K562 (cell line): ENCODE results near the gene SLC22A23. TPM values are rescaled to one million over a fixed set of nuclear protein-coding genes. Genes with fewer than 3 reads are reported as not detected.

Experiments
- BCOR ChIP-seq: fragments of 450-650 bp; IDR thresholded peaks from 2 replicates; pipeline ENCODE4 v1.6.1; 2016
- ELK1 ChIP-seq: sonication (generic); formaldehyde crosslinking; IDR thresholded peaks from 2 replicates; pipeline ENCODE4 v1.8.1; 2022; ENCODE audit warnings: missing genetic modification reagents
- GATAD2B ChIP-seq: fragments of 450-650 bp; IDR thresholded peaks from 2 replicates; pipeline ENCODE4 v1.6.1; 2017; ENCODE audit warnings: mild to moderate bottlenecking, borderline replicate concordance
- GTF3C2 ChIP-seq: IDR thresholded peaks from 3 replicates; pipeline ENCODE4 v1.6.1; 2011; ENCODE audit warnings: borderline replicate concordance, mild to moderate bottlenecking, moderate library complexity; ENCODE audit not compliant: insufficient read length; ENCODE audit errors: extremely low read depth
- HMGXB4 ChIP-seq: sonication (generic); formaldehyde crosslinking; IDR thresholded peaks from 2 replicates; pipeline ENCODE4 v1.8.1; 2023; ENCODE audit warnings: mild to moderate bottlenecking, missing genetic modification reagents
- KDM4B ChIP-seq, 2 experiments: fragments of 450-650 bp in 1 of 2; sonication (generic) in 1 of 2; IDR thresholded peaks; 2 replicates each; pipeline ENCODE4 v1.6.1; 2016 to 2017; ENCODE audit warnings: borderline replicate concordance in 2 of 2, antibody characterized with exemption in 1 of 2, low read depth in 1 of 2, mild to moderate bottlenecking in 1 of 2
- MAFG ChIP-seq: fragments of 450-650 bp; conservative IDR thresholded peaks from 2 replicates; pipeline ENCODE4 v1.6.1; 2016; ENCODE audit warnings: missing genetic modification characterization, missing compliant biosample characterization
- SMARCA4 ChIP-seq: fragments of 450-650 bp; IDR thresholded peaks from 2 replicates; pipeline ENCODE4 v1.6.1; 2016
- ZNF318 ChIP-seq, 2 experiments: fragments of 450-650 bp; IDR thresholded peaks; 2 replicates each; pipeline ENCODE4 v1.6.1; 2016; ENCODE audit warnings: mild to moderate bottlenecking in 2 of 2, borderline replicate concordance in 1 of 2, low read depth in 1 of 2, moderate library complexity in 1 of 2
- ZNF444 ChIP-seq: fragments of 250-450 bp; sonication (Bioruptor Pico); IDR thresholded peaks from 2 replicates; pipeline ENCODE4 v1.4.0; 2020; ENCODE audit warnings: mild to moderate bottlenecking, moderate library complexity
- polyA plus RNA-seq, 8 experiments: library from polyadenylated mRNA; depleted of rRNA in 4 of 8; stranded (reverse) in 5 of 8; unstranded in 3 of 8; fragments of >200 nt; fragmentation: Nextera tagmentation in 2 of 8; fragmentation: Illumina TruSeq in 1 of 8; extraction: Ambion mirVana in 2 of 8; extraction: Trizol in 1 of 8; gene quantifications; 2 replicates each; pipeline versions ENCODE4 v1.2.1 to v1.2.3, GENCODE V29; 2011 to 2014; ENCODE audit warnings: inconsistent platforms in 1 of 8, missing spikeins in 1 of 8
- total RNA-seq, 7 experiments: library from RNA; depleted of rRNA in 6 of 7; stranded (reverse); fragments of >200 nt in 6 of 7; fragmentation: Illumina TruSeq in 2 of 7; extraction: Trizol in 2 of 7; gene quantifications; 2 replicates each; pipeline versions ENCODE4 v1.2.1 to v1.2.3, GENCODE V29; 2011 to 2021; ENCODE audit warnings: low replicate concordance in 1 of 7

Gene SLC22A23
- total and polyA plus RNA-seq, 9 of the 15 experiments (the other 6 are each of a cell fraction or from before 2014, with no cell fraction given): 0.30 to 8.7 (median 2.5) TPM

GRCh38 chr6:3226481-3227362 lies 230.1 kb downstream of the SLC22A23 start (continued):
- no peak for TF ChIP-seq GTF3C2
- 0 out of 2 replicates have a peak, but pooled peaks have one; percentile 12 for TF ChIP-seq BCOR
- no peak for TF ChIP-seq GATAD2B
- no peak for TF ChIP-seq HMGXB4 (CRISPR knock-in tag)
- TF ChIP-seq SMARCA4: no peak
- no peak for TF ChIP-seq ELK1 (CRISPR knock-in tag)
- no peak for TF ChIP-seq MAFG (tag)
- TF ChIP-seq ZNF318 (IDR thresholded peaks at IDR 0.05; ENCODE audit: borderline replicate concordance in 1 of 2, low read depth in 1 of 2): no peak
- TF ChIP-seq KDM4B (IDR thresholded peaks at IDR 0.05; ENCODE audit: borderline replicate concordance in 2 of 2, low read depth in 1 of 2): no peak
- TF ChIP-seq ZNF444 (CRISPR knock-in tag): no peak
